Activated T-helper 17 cell treated with anti-CD3 and anti-CD28 coated beads, Interleukin-2, amount 50 U/mL, for 72 hours (primary cell): ENCODE data around the gene BHLHE41. TPM values are rescaled to one million over a fixed set of nuclear protein-coding genes. Genes with fewer than 3 reads are reported as not detected.

ENCODE experiments used
- ATAC-seq: fragments of 150-1000 bp; cut with Tn5 transposase; replicated peaks from 2 replicates; pipeline ENCODE4 v1.10.0; 2021; ENCODE audit warnings: mild to moderate bottlenecking, moderate library complexity
- H3K27ac Mint-ChIP-seq: one replicate; pipeline ENCODE4 v1.8.0; 2022; ENCODE audit warnings: mixed read lengths
- H3K27me3 Mint-ChIP-seq: one replicate; pipeline ENCODE4 v1.8.0; 2022; ENCODE audit warnings: mixed read lengths
- H3K36me3 Mint-ChIP-seq: one replicate; pipeline ENCODE4 v1.8.0; 2022; ENCODE audit warnings: low read depth, mild to moderate bottlenecking, mixed read lengths
- H3K4me1 Mint-ChIP-seq: one replicate; pipeline ENCODE4 v1.8.0; 2022; ENCODE audit warnings: mixed read lengths
- H3K4me3 Mint-ChIP-seq: one replicate; pipeline ENCODE4 v1.8.0; 2022; ENCODE audit warnings: mild to moderate bottlenecking, mixed read lengths
- H3K9me3 Mint-ChIP-seq: one replicate; pipeline ENCODE4 v1.8.0; 2022; ENCODE audit warnings: mixed read lengths
- total RNA-seq, 2 donors: library from RNA; stranded (reverse); gene quantifications; one replicate each; pipeline ENCODE4 v1.2.3, GENCODE V29; 2022

Gene BHLHE41
- total RNA-seq, 2 donors from 2014 or later: not detected

- Mint-ChIP-seq H3K36me3 (no peaks in the 10 kb centered on the region), H3K4me1 (no peaks in the 10 kb centered on the region), H3K4me3 (no peak overlapping the region), H3K27ac (no peak overlapping the region), H3K9me3 (no peaks in the 10 kb centered on the region), H3K27me3 (no peaks in the 10 kb centered on the region)
- no peak for ATAC-seq
These were observed 33.0 kb downstream of the BHLHE41 start for GRCh38 chr12:26091822-26092221.

- Mint-ChIP-seq H3K36me3 (no peaks in the 10 kb centered on the region), H3K27ac (no peak overlapping the region), H3K4me1 (no peaks in the 10 kb centered on the region), H3K27me3 (no peaks in the 10 kb centered on the region), H3K4me3 (no peak overlapping the region), H3K9me3 (no peaks in the 10 kb centered on the region)
- ATAC-seq: no peak
These were observed 33.9 kb downstream of the BHLHE41 start for GRCh38 chr12:26090836-26091510.

GRCh38 chr12:26088998-26089397 is 35.8 kb downstream of the BHLHE41 start:
- Mint-ChIP-seq H3K27ac (no peak overlapping the region), H3K4me1 (no peaks in the 10 kb centered on the region), H3K27me3 (no peaks in the 10 kb centered on the region), H3K36me3 (no peaks in the 10 kb centered on the region), H3K4me3 (no peak overlapping the region), H3K9me3 (no peaks in the 10 kb centered on the region)
- ATAC-seq: no peak

GRCh38 chr12:26086936-26087335 is 37.9 kb downstream of the BHLHE41 start:
- Mint-ChIP-seq H3K4me1 (no peaks in the 10 kb centered on the region), H3K27me3 (no peaks in the 10 kb centered on the region)

GRCh38 chr12:26080911-26081310 is 43.9 kb downstream of the BHLHE41 start:
- Mint-ChIP-seq H3K27me3 (no peaks in the 10 kb centered on the region), H3K4me3 (no peak overlapping the region), H3K4me1 (no peaks in the 10 kb centered on the region), H3K27ac (no peak overlapping the region), H3K36me3 (no peaks in the 10 kb centered on the region), H3K9me3 (no peaks in the 10 kb centered on the region)
- ATAC-seq: no peak

More at GRCh38 chr12:26086936-26087335, 37.9 kb downstream of the BHLHE41 start:
- Mint-ChIP-seq H3K36me3 (no peaks in the 10 kb centered on the region), H3K27ac (no peak overlapping the region), H3K9me3 (no peaks in the 10 kb centered on the region), H3K4me3 (no peak overlapping the region)
- ATAC-seq: no peak

- H3K27me3 Mint-ChIP-seq: no peaks in the 10 kb centered on the region
- H3K4me1 Mint-ChIP-seq: no peaks in the 10 kb centered on the region
- no peak overlapping the region for H3K4me3 Mint-ChIP-seq
- no peaks in the 10 kb centered on the region for H3K9me3 Mint-ChIP-seq
- H3K36me3 Mint-ChIP-seq: no peaks in the 10 kb centered on the region
- no peak overlapping the region for H3K27ac Mint-ChIP-seq
- ATAC-seq: no peak
These were observed 46.7 kb downstream of the BHLHE41 start for GRCh38 chr12:26077915-26078702.

Other genes with a start within 250 kb of the BHLHE41 start
- under 1 TPM in 1 of 2 donors, not detected in 1; 0.56 TPM for gene RASSF8, start 166.4 kb downstream of the BHLHE41 start, total RNA-seq
- gene SSPN, start 70.5 kb upstream of the BHLHE41 start, total RNA-seq: not detected